H9 (cell line): ENCODE results near the gene FOXN1. TPM values are rescaled to one million over a fixed set of nuclear protein-coding genes. Genes with fewer than 3 reads are reported as not detected.

Experiments
- DNase-seq: peaks from one replicate; pipeline ENCODE4 v3.0.0-alpha.2; 2017
- H2AFZ ChIP-seq: one replicate; pipeline ENCODE4 v1.6.1; 2013; ENCODE audit warnings: mild to moderate bottlenecking, low read length, control low read depth, moderate library complexity
- H2AK5ac ChIP-seq: 2 replicates; pipeline ENCODE4 v1.6.1; 2013; ENCODE audit warnings: low read length, control low read depth, mixed read lengths; ENCODE audit not compliant: insufficient read length
- H2BK120ac ChIP-seq: one replicate; pipeline ENCODE4 v1.6.1; 2013; ENCODE audit warnings: low read depth, mild to moderate bottlenecking, low read length, control low read depth, inconsistent platforms; ENCODE audit not compliant: poor library complexity, severe bottlenecking
- H2BK12ac ChIP-seq: 2 replicates; pipeline ENCODE4 v1.6.1; 2013; ENCODE audit warnings: low read length, control low read depth, mixed read lengths, low read depth; ENCODE audit not compliant: insufficient read length
- H2BK15ac ChIP-seq: 2 replicates; pipeline ENCODE4 v1.6.1; 2013; ENCODE audit warnings: low read depth, low read length, control low read depth
- H2BK20ac ChIP-seq: one replicate; pipeline ENCODE4 v1.6.1; 2013; ENCODE audit warnings: low read depth, mild to moderate bottlenecking, low read length, control low read depth, inconsistent platforms; ENCODE audit not compliant: poor library complexity, severe bottlenecking
- H2BK5ac ChIP-seq: 2 replicates; pipeline ENCODE4 v1.6.1; 2013; ENCODE audit warnings: low read length, control low read depth, mixed read lengths; ENCODE audit not compliant: insufficient read length
- H3K14ac ChIP-seq: 2 replicates; pipeline ENCODE4 v1.6.1; 2013; ENCODE audit warnings: low read length, control low read depth; ENCODE audit not compliant: insufficient read depth
- H3K18ac ChIP-seq: 2 replicates; pipeline ENCODE4 v1.6.1; 2013; ENCODE audit warnings: low read depth, mild to moderate bottlenecking, mixed read lengths, low read length, control low read depth; ENCODE audit not compliant: insufficient read length
- H3K23ac ChIP-seq: 2 replicates; pipeline ENCODE4 v1.6.1; 2013; ENCODE audit warnings: low read length, control low read depth, mixed read lengths, low read depth; ENCODE audit not compliant: insufficient read length
- H3K23me2 ChIP-seq: 2 replicates; pipeline ENCODE4 v1.6.1; 2013; ENCODE audit warnings: low read depth, mild to moderate bottlenecking, mixed read lengths, low read length, control low read depth; ENCODE audit not compliant: insufficient read length, poor library complexity, severe bottlenecking
- H3K27ac ChIP-seq: 2 replicates; pipeline ENCODE4 v1.5.1; 2013; ENCODE audit warnings: low read length, control low read depth, mixed read lengths, low read depth; ENCODE audit not compliant: insufficient read length
- H3K27me3 ChIP-seq: 2 replicates; pipeline ENCODE4 v1.6.1; 2013; ENCODE audit warnings: low read length, control low read depth, inconsistent platforms; ENCODE audit not compliant: insufficient read depth
- H3K4ac ChIP-seq: 2 replicates; pipeline ENCODE4 v1.6.1; 2013; ENCODE audit warnings: low read depth, mild to moderate bottlenecking, control low read depth, inconsistent platforms, low read length, moderate library complexity
- H3K4me1 ChIP-seq: 2 replicates; pipeline ENCODE4 v1.6.1; 2013; ENCODE audit warnings: low read length, control low read depth, inconsistent platforms; ENCODE audit not compliant: insufficient read depth
- H3K4me2 ChIP-seq: 2 replicates; pipeline ENCODE4 v1.6.1; 2013; ENCODE audit warnings: low read length, control low read depth, mixed read lengths; ENCODE audit not compliant: insufficient read length, insufficient read depth
- H3K56ac ChIP-seq: 2 replicates; pipeline ENCODE4 v1.6.1; 2013; ENCODE audit warnings: low read depth, mild to moderate bottlenecking, mixed read lengths, low read length, control low read depth; ENCODE audit not compliant: insufficient read length
- H3K79me1 ChIP-seq: 2 replicates; pipeline ENCODE4 v1.6.1; 2013; ENCODE audit warnings: low read depth, mild to moderate bottlenecking, moderate library complexity, low read length, control low read depth, inconsistent platforms; ENCODE audit not compliant: insufficient read depth, poor library complexity, severe bottlenecking
- H3K79me2 ChIP-seq: 2 replicates; pipeline ENCODE4 v1.6.1; 2013; ENCODE audit warnings: low read length, control low read depth, inconsistent platforms; ENCODE audit not compliant: insufficient read depth
- H3K9ac ChIP-seq: 2 replicates; pipeline ENCODE4 v1.6.1; 2013; ENCODE audit warnings: low read length, control low read depth, mixed read lengths; ENCODE audit not compliant: insufficient read length; ENCODE audit errors: extremely low read depth
- H3K9me3 ChIP-seq: one replicate; pipeline ENCODE4 v1.6.1; 2013; ENCODE audit warnings: low read depth, low read length, inconsistent platforms; ENCODE audit not compliant: control insufficient read depth
- H3T11ph ChIP-seq: one replicate; pipeline ENCODE4 v1.6.1; 2013; ENCODE audit warnings: mild to moderate bottlenecking, low read length, control low read depth, inconsistent platforms
- H4K20me1 ChIP-seq: one replicate; pipeline ENCODE4 v1.6.1; 2013; ENCODE audit not compliant: control insufficient read depth, insufficient read length, insufficient read depth
- H4K5ac ChIP-seq: 2 replicates; pipeline ENCODE4 v1.6.1; 2013; ENCODE audit warnings: low read depth, mild to moderate bottlenecking, mixed read lengths, low read length, control low read depth; ENCODE audit not compliant: insufficient read length
- H4K8ac ChIP-seq: replicated peaks from 2 replicates; pipeline ENCODE4 v1.6.1; 2013; ENCODE audit warnings: low read length, control low read depth, mixed read lengths, low read depth; ENCODE audit not compliant: insufficient read length
- H4K91ac ChIP-seq: 2 replicates; pipeline ENCODE4 v1.6.1; 2013; ENCODE audit warnings: low read depth, mild to moderate bottlenecking, moderate library complexity, mixed read lengths, low read length, control low read depth; ENCODE audit not compliant: insufficient read length
- H3K27ac Mint-ChIP-seq, 3 experiments: 2 replicates in 2 of 3; 3 replicates in 1 of 3; pipeline ENCODE4 v1.8.0; 2020 to 2021; ENCODE audit warnings: mixed read lengths in 3 of 3, mild to moderate bottlenecking in 1 of 3, moderate library complexity in 1 of 3
- H3K27me3 Mint-ChIP-seq: 2 replicates; pipeline ENCODE4 v1.8.0; 2021; ENCODE audit warnings: low read depth, mild to moderate bottlenecking, moderate library complexity, mixed read lengths
- H3K36me3 Mint-ChIP-seq, 3 experiments: 2 replicates in 2 of 3; 3 replicates in 1 of 3; pipeline ENCODE4 v1.8.0; 2020 to 2021; ENCODE audit warnings: low read depth in 3 of 3, mixed read lengths in 3 of 3; ENCODE audit not compliant: insufficient read depth in 1 of 3
- H3K4me1 Mint-ChIP-seq, 2 experiments: 2 replicates each; pipeline ENCODE4 v1.8.0; 2020; ENCODE audit warnings: mixed read lengths in 2 of 2
- H3K4me3 Mint-ChIP-seq, 2 experiments: 2 replicates in 1 of 2; 3 replicates in 1 of 2; pipeline ENCODE4 v1.8.0; 2020 to 2021; ENCODE audit warnings: mild to moderate bottlenecking in 2 of 2, mixed read lengths in 2 of 2, moderate library complexity in 1 of 2
- H3K9me3 Mint-ChIP-seq, 2 experiments: 2 replicates in 1 of 2; 3 replicates in 1 of 2; pipeline ENCODE4 v1.8.0; 2020; ENCODE audit warnings: mild to moderate bottlenecking in 2 of 2, mixed read lengths in 2 of 2, moderate library complexity in 1 of 2
- WGBS: extraction: QIAGEN DNeasy Blood & Tissue Kit; methylation state at CpG from one replicate; pipeline ENCODE4 v1.1.7; 2013; ENCODE audit warnings: missing lambda C conversion rate, low lambda C conversion rate, mixed read lengths; ENCODE audit not compliant: insufficient read length; ENCODE audit errors: extremely low coverage; 5-methylcytosine and 5-hydroxymethylcytosine counted together
- total RNA-seq: library from RNA; stranded (reverse); gene quantifications from 2 replicates; pipeline ENCODE4 v1.2.1, GENCODE V29; 2021
- TF ChIP-seq, protein P1 (sequence below): fragments of 200-600 bp; sonication (generic); conservative IDR thresholded peaks from 3 replicates; pipeline ENCODE4 v1.8.0; 2021; ENCODE audit warnings: antibody characterized with exemption, mild to moderate bottlenecking

FOXN1 gene
- total RNA-seq, 1 experiment from 2014 or later, result not detected

DNA sequence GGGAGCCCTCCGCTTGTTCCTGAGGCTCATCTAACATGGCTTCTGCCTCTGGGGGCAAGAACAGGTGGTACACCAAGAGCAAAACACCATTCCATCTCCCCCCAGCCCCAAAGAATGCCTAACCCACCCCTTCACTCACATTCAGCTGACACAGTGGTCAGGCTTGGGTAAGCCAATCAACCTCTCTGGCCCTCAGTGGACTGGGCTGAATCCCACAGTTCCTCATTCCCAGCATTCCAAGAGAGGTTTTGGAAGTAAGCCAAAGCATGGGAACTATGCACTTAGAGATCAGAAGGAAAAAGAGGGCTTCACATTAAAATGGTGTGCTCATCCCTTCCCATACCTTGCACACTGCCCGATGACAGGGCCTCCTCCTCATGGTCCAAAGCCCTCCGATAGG lies 57.3 kb downstream of the FOXN1 start:
- Histone ChIP-seq H3K18ac (no peak overlapping the region), H3K27ac (no peak overlapping the region), H3K4me2 (no peak overlapping the region), H3K79me2 (no peaks in the 10 kb centered on the region), H2BK20ac (no peak overlapping the region), H3K23ac (no peak overlapping the region), H3K14ac (no peak overlapping the region), H3K79me1 (no peaks in the 10 kb centered on the region), H3K9ac (no peak overlapping the region), H3K27me3 (no peaks in the 10 kb centered on the region), H2BK12ac (no peak overlapping the region), H4K20me1 (no peaks in the 10 kb centered on the region), H3K23me2 (no peaks in the 10 kb centered on the region), H2AK5ac (no peak overlapping the region), H3K9me3 (no peaks in the 10 kb centered on the region), H2BK15ac (no peak overlapping the region), H2AFZ (no peak overlapping the region), H4K8ac (no peak overlapping the region), H2BK5ac (no peak overlapping the region), H3T11ph (no peak overlapping the region), H4K91ac (no peak overlapping the region), H3K56ac (no peak overlapping the region), H4K5ac (no peak overlapping the region), H3K4ac (no peak overlapping the region), H3K4me1 (no peaks in the 10 kb centered on the region), H2BK120ac (no peak overlapping the region)
- Mint-ChIP-seq H3K4me3 (no peak overlapping the region), H3K27me3 (no peaks in the 10 kb centered on the region), H3K4me1 (no peaks in the 10 kb centered on the region), H3K36me3 (peaks cover 14 to 60% (median 30%) of the 10 kb centered on the region in 3 experiments), H3K9me3 (no peaks in the 10 kb centered on the region), H3K27ac (peak overlapping the region in 1 of 3 experiments; percentile 90; a peak in 1 of 7 replicates)
- no peak for DNase-seq
- TF ChIP-seq, protein P1, sequence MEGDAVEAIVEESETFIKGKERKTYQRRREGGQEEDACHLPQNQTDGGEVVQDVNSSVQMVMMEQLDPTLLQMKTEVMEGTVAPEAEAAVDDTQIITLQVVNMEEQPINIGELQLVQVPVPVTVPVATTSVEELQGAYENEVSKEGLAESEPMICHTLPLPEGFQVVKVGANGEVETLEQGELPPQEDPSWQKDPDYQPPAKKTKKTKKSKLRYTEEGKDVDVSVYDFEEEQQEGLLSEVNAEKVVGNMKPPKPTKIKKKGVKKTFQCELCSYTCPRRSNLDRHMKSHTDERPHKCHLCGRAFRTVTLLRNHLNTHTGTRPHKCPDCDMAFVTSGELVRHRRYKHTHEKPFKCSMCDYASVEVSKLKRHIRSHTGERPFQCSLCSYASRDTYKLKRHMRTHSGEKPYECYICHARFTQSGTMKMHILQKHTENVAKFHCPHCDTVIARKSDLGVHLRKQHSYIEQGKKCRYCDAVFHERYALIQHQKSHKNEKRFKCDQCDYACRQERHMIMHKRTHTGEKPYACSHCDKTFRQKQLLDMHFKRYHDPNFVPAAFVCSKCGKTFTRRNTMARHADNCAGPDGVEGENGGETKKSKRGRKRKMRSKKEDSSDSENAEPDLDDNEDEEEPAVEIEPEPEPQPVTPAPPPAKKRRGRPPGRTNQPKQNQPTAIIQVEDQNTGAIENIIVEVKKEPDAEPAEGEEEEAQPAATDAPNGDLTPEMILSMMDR, result no peak
- WGBS, result no CpG with 5 or more reads among the region's 3 CpGs
